Duodenal mucosa (tissue), 2 donors: Measurements from ENCODE around the gene LMNA.
"Not testable (repeated sequence)": the region's sequence is repeated elsewhere in the genome, so short reads cannot be mapped to it uniquely, and the experiment has no call there.

Experiments used
- H3K27ac ChIP-seq: one replicate; pipeline ENCODE4 v1.7.0; 2013; ENCODE audit warnings: low read depth, low read length
- H3K27me3 ChIP-seq, 2 donors: one replicate each; pipeline ENCODE4 v1.7.0; 2013; ENCODE audit warnings: low read length in 2 of 2, control low read depth in 1 of 2; ENCODE audit not compliant: insufficient read depth in 2 of 2, control insufficient read depth in 1 of 2
- H3K36me3 ChIP-seq, 2 donors: one replicate each; pipeline ENCODE4 v1.7.0; 2013; ENCODE audit warnings: low read length in 2 of 2, control low read depth in 1 of 2; ENCODE audit not compliant: insufficient read depth in 2 of 2, control insufficient read depth in 1 of 2
- H3K4me1 ChIP-seq, 2 donors: one replicate each; pipeline ENCODE4 v1.7.0; 2013; ENCODE audit warnings: low read length in 2 of 2, control low read depth in 1 of 2; ENCODE audit not compliant: insufficient read depth in 2 of 2, control insufficient read depth in 1 of 2
- H3K4me3 ChIP-seq, 2 donors: one replicate each; pipeline ENCODE4 v1.7.0; 2013; ENCODE audit warnings: low read length in 2 of 2, low read depth in 1 of 2
- H3K9ac ChIP-seq, 2 donors: one replicate each; pipeline ENCODE4 v1.7.0; 2013; ENCODE audit warnings: low read length in 2 of 2, low read depth in 1 of 2
- H3K9me3 ChIP-seq, 2 donors: one replicate each; pipeline ENCODE4 v1.7.0; 2013; ENCODE audit warnings: low read length in 2 of 2, control low read depth in 1 of 2; ENCODE audit not compliant: control insufficient read depth in 1 of 2

Gene LMNA

GRCh38 chr1:156180471-156180870, 66.0 kb downstream of the LMNA start:
- H3K9me3 ChIP-seq = no peaks in the 10 kb centered on the region
- H3K27ac ChIP-seq = no peak overlapping the region
- H3K27me3 ChIP-seq = no peaks in the 10 kb centered on the region
- no peaks in the 10 kb centered on the region for H3K36me3 ChIP-seq
- no peaks in the 10 kb centered on the region for H3K4me1 ChIP-seq
- H3K9ac ChIP-seq = no peak overlapping the region
- H3K4me3 ChIP-seq = no peak overlapping the region

GRCh38 chr1:156181391-156181924, 66.9 kb downstream of the LMNA start:
- not testable (repeated sequence) for H3K4me1 ChIP-seq, H3K36me3 ChIP-seq, H3K4me3 ChIP-seq, H3K9ac ChIP-seq, H3K27ac ChIP-seq, H3K9me3 ChIP-seq, H3K27me3 ChIP-seq

GRCh38 chr1:156182010-156182779, 67.7 kb downstream of the LMNA start:
- H3K9me3 ChIP-seq, H3K27ac ChIP-seq, H3K4me3 ChIP-seq: not testable (repeated sequence)

GRCh38 chr1:156186347-156187177, 72.1 kb downstream of the LMNA start:
- not testable (repeated sequence) for H3K9ac ChIP-seq, H3K27ac ChIP-seq, H3K36me3 ChIP-seq, H3K27me3 ChIP-seq, H3K4me3 ChIP-seq, H3K4me1 ChIP-seq, H3K9me3 ChIP-seq

More at GRCh38 chr1:156182010-156182779, 67.7 kb downstream of the LMNA start:
- H3K27me3 ChIP-seq, H3K36me3 ChIP-seq, H3K9ac ChIP-seq, H3K4me1 ChIP-seq: not testable (repeated sequence)
